Activated CD4-positive, alpha-beta T cell treated with anti-CD3 and anti-CD28 coated beads, Interleukin-2, amount 10 ng/mL, durations not matched to agents 7 days and 5 days (primary cell): Measurements from ENCODE around the gene CXCL6. TPM values are rescaled to one million over a fixed set of nuclear protein-coding genes. Genes with fewer than 3 reads are reported as not detected.

Experiments used
- CTCF ChIA-PET: fragments of 350-600 bp; sonication (Branson Sonifier 250); formaldehyde crosslinking; loops from one replicate; lab custom pipeline; 2021; ENCODE audit warnings: antibody characterized with exemption; lab: Charles Lee
- POLR2A ChIA-PET: fragments of 350-600 bp; sonication (Branson Sonifier 250); formaldehyde crosslinking; loops from one replicate; lab custom pipeline; 2021; ENCODE audit warnings: antibody characterized with exemption; lab: Charles Lee
- DNase-seq: peaks from one replicate; pipeline ENCODE4 v3.0.0-alpha.2; 2020
- H3K27ac Mint-ChIP-seq: one replicate; pipeline ENCODE4 v1.8.0; 2021; ENCODE audit warnings: mild to moderate bottlenecking, moderate library complexity, mixed read lengths
- H3K27me3 Mint-ChIP-seq: one replicate; pipeline ENCODE4 v1.8.0; 2021; ENCODE audit warnings: mixed read lengths
- H3K36me3 Mint-ChIP-seq: one replicate; pipeline ENCODE4 v1.8.0; 2021; ENCODE audit warnings: low read depth, mixed read lengths
- H3K4me1 Mint-ChIP-seq: one replicate; pipeline ENCODE4 v1.8.0; 2021; ENCODE audit warnings: mixed read lengths
- H3K4me3 Mint-ChIP-seq: one replicate; pipeline ENCODE4 v1.8.0; 2021; ENCODE audit warnings: mild to moderate bottlenecking, moderate library complexity, mixed read lengths
- H3K9me3 Mint-ChIP-seq: one replicate; pipeline ENCODE4 v1.8.0; 2021; ENCODE audit warnings: mixed read lengths
- total RNA-seq, 2 experiments: library from RNA; stranded (reverse); gene quantifications; one replicate each; pipeline ENCODE4 v1.2.3, GENCODE V29; 2021

Gene CXCL6
- total RNA-seq, 2 experiments from 2014 or later: not detected

DNA sequence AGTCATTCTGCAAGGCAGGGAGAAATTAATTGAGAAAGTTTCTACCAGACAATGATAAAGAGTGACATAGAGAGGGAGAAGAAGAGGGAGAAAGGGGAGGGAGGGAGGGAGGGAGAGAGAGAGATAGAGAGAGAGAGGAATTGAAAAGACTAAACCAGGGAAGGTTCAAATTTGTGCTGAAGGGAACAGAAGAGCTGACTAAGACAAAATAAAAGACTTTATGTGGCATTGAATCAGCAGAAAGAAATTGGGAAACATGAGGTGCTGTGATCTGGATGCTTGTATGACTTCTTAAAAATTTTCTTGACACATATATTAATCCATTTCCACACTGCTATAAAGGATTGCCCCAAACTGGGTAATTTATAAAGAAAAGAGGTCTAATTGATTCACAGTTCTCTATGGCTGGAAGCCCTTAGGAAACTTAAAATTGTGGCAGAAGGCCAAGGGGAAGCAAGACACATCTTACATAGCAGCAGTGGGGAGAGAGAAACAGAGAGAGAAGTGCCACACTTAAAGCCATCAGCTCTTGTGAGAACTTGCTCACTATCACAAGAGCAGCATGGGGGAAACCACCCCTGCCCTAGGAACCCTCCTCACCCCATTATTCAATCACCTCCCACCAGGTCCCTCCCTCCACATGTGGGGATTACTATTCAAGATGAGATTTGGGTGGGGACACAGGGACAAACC, 13.5 kb upstream of the CXCL6 start:
- H3K27me3 Mint-ChIP-seq: no peaks in the 10 kb centered on the region
- H3K4me1 Mint-ChIP-seq: no peaks in the 10 kb centered on the region
- H3K27ac Mint-ChIP-seq: no peak overlapping the region
- H3K9me3 Mint-ChIP-seq: no peaks in the 10 kb centered on the region
- ChIA-PET CTCF (no interaction called here), POLR2A (no interaction called here)
- H3K36me3 Mint-ChIP-seq: no peaks in the 10 kb centered on the region
- no peak for DNase-seq
- H3K4me3 Mint-ChIP-seq: no peak overlapping the region

DNA sequence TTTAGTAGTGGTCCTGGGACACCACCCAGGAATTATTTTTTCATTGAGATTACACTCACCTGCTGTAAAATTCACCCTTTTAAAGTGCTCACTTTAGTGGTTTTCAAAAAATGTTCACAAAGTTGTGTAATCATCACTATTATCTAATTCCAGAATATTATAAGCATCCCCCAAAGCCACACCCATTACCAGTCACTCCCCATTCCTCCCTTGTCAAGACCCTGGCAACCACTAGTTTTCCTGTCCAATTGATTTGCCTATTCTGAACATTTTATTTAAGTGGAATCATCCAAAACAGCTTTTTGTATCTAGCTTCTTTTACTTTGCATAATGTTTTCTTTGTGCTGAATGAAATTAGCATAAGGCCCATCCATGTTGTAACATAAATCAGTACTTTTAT, 12.7 kb upstream of the CXCL6 start:
- Mint-ChIP-seq H3K27ac (no peak overlapping the region), H3K36me3 (no peaks in the 10 kb centered on the region)
- DNase-seq: no peak

DNA sequence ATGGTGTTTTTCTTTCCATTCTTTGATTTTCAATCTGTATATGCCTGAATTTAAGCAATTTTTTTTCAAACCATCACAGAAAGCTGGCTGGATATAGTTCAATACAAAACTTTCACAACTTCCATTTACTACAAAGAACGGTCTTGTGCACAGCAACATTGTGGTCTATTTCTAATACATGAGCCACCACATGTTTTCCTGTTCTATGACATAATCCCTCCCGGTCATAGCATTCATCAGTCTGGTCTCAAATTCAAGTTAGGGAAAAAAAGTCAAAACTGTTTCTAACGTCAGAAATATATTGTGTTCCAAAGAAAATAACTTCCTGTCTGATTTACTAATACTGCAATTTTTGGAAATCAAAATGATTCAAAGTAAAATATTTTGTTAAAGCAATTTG, 7.5 kb upstream of the CXCL6 start:
- H3K27ac Mint-ChIP-seq: no peak overlapping the region
- H3K36me3 Mint-ChIP-seq: no peaks in the 10 kb centered on the region
- CTCF ChIA-PET: no interaction called here
- no peaks in the 10 kb centered on the region for H3K9me3 Mint-ChIP-seq
- DNase-seq: no peak
- POLR2A ChIA-PET: no interaction called here
- H3K4me1 Mint-ChIP-seq: no peaks in the 10 kb centered on the region
- no peak overlapping the region for H3K4me3 Mint-ChIP-seq
- no peaks in the 10 kb centered on the region for H3K27me3 Mint-ChIP-seq

More for the DNA sequence above, 12.7 kb upstream of the CXCL6 start:
- ChIA-PET POLR2A (no interaction called here), CTCF (no interaction called here)
- Mint-ChIP-seq H3K4me3 (no peak overlapping the region), H3K27me3 (no peaks in the 10 kb centered on the region), H3K9me3 (no peaks in the 10 kb centered on the region), H3K4me1 (no peaks in the 10 kb centered on the region)

DNA sequence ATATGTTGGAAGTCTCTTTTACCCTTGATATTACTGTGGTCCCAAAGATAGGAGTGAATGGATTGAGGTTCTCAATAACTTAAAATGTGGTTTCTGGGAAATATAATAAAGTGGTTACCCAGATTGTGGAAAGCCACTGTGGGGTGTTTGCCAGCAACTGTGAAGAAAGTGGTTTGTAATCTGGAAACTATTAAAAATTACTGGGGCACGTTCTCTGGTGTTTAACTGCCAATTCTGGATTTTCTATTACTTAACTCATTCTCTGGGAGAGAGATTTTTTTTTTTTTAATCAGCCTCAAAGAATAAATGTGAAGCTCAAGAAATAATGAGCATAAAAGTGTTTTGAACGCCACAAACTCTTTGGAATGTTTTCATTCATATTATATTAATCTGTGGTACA, 4.9 kb upstream of the CXCL6 start:
- Mint-ChIP-seq H3K4me3 (no peak overlapping the region), H3K9me3 (no peaks in the 10 kb centered on the region), H3K27me3 (no peaks in the 10 kb centered on the region), H3K36me3 (no peaks in the 10 kb centered on the region), H3K27ac (no peak overlapping the region), H3K4me1 (no peaks in the 10 kb centered on the region)
- POLR2A ChIA-PET: no interaction called here
- CTCF ChIA-PET: no interaction called here
- no peak for DNase-seq

DNA sequence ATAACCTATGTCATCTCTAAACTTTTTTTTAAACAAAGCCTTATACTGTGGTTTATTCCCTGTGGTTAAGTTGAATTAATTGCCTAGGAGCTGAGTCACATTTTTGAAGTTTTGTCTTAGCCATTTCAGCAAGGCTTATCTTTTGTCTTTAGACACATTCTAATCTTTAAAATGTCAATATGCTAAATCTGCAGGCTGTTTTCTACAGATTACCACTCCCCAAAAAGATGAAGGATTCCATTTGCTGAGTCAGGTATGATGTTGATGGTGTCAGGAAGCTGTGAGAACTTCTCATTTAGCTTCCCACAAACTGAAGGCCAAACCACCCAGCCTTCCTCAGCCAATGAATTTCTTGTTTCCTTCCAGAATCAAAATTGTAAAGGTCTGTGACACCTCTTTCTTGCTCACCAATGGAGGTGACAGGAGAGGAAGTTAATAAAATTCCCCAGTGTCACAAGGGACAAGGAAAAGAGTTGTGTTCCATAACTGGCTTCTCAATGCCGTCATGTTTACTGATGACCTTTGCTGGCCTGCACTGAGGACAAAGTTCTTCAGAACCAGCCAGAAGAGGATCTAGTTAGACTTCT, 3.7 kb upstream of the CXCL6 start:
- no peaks in the 10 kb centered on the region for H3K9me3 Mint-ChIP-seq
- H3K4me3 Mint-ChIP-seq: no peak overlapping the region
- ChIA-PET CTCF (no interaction called here), POLR2A (no interaction called here)
- H3K27me3 Mint-ChIP-seq: peaks cover 9% of the 10 kb centered on the region
- no peaks in the 10 kb centered on the region for H3K36me3 Mint-ChIP-seq
- no peaks in the 10 kb centered on the region for H3K4me1 Mint-ChIP-seq
- no peak for DNase-seq
- H3K27ac Mint-ChIP-seq: no peak overlapping the region

DNA sequence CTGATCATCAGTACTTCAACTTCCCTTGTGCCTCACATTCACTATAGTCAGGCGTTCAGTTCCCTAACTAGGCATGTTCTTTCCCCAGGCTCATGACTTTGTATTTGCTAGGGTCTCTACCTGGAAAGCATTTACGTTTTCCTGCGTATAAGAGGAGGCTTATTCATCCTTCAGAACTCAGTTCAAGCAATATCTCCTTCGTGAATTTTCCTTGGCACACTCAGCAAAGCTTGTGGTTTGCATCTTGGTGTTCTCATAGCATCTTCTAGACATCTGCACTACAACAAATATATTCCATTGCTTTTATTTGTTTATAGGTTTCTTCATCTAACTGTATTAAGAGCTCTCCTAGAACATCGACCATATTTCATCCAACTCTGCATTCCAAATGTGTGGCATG, 2.6 kb downstream of the CXCL6 start:
- ChIA-PET POLR2A (no interaction called here), CTCF (no interaction called here)
- peaks cover 22% of the 10 kb centered on the region for H3K27me3 Mint-ChIP-seq
- H3K4me3 Mint-ChIP-seq: no peak overlapping the region
- no peak overlapping the region for H3K27ac Mint-ChIP-seq
- H3K9me3 Mint-ChIP-seq: no peaks in the 10 kb centered on the region
- no peaks in the 10 kb centered on the region for H3K4me1 Mint-ChIP-seq
- DNase-seq: no peak
- H3K36me3 Mint-ChIP-seq: no peaks in the 10 kb centered on the region

DNA sequence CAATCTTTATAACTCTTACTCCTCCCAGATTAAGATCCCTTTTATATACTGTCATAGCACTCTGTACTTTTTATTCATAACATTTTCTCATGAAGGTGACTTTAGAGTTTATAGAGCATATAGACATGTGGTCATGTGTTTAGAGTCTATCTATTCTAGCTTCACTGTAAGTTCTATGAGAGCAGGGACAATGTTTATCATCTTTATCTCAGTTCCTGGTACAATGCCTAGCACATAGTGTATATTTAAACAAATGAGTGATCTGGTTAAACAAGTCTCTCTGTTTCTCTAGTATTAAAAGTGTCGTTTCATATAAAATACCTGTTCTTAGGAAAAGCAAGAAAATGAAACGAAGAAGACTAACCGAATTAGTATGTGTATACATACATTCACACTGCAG, 3.2 kb downstream of the CXCL6 start:
- H3K36me3 Mint-ChIP-seq: no peaks in the 10 kb centered on the region
- H3K27ac Mint-ChIP-seq: no peak overlapping the region
- H3K27me3 Mint-ChIP-seq: peaks cover 22% of the 10 kb centered on the region
- H3K4me3 Mint-ChIP-seq: no peak overlapping the region
- POLR2A ChIA-PET: no interaction called here
- no peaks in the 10 kb centered on the region for H3K9me3 Mint-ChIP-seq
- no peaks in the 10 kb centered on the region for H3K4me1 Mint-ChIP-seq
- CTCF ChIA-PET: no interaction called here
- no peak for DNase-seq

DNA sequence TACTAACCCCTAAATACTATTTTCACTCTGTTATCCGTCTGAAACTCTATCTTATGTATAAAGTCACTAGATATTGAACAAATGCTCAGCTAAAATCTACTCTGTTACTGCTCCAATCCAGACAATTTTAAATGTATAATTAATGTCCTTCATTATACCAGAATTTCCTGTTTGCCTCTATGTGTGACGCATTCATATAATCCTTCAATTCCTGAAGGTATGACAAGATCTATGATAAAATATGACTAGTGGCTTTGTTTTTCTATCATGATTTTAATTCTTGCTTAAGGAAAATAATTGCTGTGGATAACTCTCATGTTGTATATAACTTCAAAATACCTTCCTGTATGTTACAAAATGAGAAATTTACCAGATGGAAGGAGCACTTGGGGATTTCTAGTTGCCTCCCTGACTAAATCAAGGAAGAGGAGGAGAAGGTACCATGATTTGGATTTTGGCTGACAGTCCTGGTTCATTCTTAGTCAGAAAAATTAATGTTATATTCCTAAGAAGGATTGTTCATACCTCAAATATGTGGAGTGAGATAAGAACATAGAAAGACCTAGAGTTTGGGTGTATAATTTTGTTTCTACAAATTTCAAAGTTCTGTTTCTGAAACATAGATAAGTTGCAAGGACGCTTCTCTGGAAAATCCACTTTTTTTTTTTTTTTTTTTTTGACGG, 4.9 kb downstream of the CXCL6 start:
- Mint-ChIP-seq H3K4me1 (no peaks in the 10 kb centered on the region), H3K4me3 (no peak overlapping the region), H3K27ac (no peak overlapping the region), H3K27me3 (peaks cover 22% of the 10 kb centered on the region), H3K9me3 (no peaks in the 10 kb centered on the region), H3K36me3 (no peaks in the 10 kb centered on the region)
- no peak for DNase-seq
- CTCF ChIA-PET: no interaction called here
- POLR2A ChIA-PET: no interaction called here

DNA sequence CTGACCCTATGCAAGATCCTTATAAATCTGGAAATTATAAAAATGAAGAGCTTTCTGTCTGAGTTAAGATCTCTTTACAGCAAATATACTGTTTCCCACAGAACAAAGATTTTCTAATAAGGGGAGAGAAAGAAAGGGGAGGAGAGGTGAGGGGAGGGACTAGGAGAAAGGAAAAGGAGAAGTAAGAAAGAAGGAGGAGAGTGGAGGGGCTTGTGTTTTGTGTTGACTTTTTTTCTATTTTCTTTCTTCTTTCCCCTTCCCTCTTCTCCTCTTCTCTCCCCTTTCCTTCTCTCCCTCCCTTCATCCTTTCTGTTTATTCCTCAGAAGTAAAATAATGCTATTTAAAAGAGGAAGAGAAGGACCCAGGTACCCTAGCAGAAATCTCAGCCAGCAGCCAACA, 6.2 kb downstream of the CXCL6 start:
- no peak for DNase-seq
- ChIA-PET CTCF (no interaction called here), POLR2A (no interaction called here)
- no peak overlapping the region for H3K27ac Mint-ChIP-seq
- no peaks in the 10 kb centered on the region for H3K9me3 Mint-ChIP-seq
- H3K4me1 Mint-ChIP-seq: no peaks in the 10 kb centered on the region
- H3K36me3 Mint-ChIP-seq: no peaks in the 10 kb centered on the region
- no peak overlapping the region for H3K4me3 Mint-ChIP-seq
- peaks cover 15% of the 10 kb centered on the region for H3K27me3 Mint-ChIP-seq

DNA sequence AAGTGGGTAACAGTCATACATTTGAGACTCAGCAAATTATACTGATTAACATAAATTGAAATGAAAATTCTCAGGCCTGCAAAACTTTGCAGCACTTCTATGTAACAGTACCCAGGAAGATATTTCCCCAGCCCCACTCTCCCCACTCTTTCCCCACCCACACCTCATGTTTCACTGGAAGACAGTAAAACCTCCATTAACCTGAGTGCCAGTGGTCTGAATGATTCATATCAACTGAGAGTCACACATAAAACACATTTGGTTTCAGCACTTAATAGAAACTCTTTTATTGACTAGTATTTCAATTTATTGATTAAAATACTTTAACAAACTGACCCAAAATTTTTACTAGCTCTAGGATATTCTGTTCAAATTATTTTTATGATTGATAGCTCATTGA, 6.9 kb downstream of the CXCL6 start:
- Mint-ChIP-seq H3K9me3 (no peaks in the 10 kb centered on the region), H3K4me1 (no peaks in the 10 kb centered on the region), H3K4me3 (no peak overlapping the region), H3K27me3 (peaks cover 14% of the 10 kb centered on the region), H3K36me3 (no peaks in the 10 kb centered on the region), H3K27ac (no peak overlapping the region)
- ChIA-PET CTCF (interaction anchor here (1.2 kb wide), 1 partner anchor 16 kb away, joined by 3 read pairs; no protein-coding TSS in a partner anchor), POLR2A (no interaction called here)
- no peak for DNase-seq

DNA sequence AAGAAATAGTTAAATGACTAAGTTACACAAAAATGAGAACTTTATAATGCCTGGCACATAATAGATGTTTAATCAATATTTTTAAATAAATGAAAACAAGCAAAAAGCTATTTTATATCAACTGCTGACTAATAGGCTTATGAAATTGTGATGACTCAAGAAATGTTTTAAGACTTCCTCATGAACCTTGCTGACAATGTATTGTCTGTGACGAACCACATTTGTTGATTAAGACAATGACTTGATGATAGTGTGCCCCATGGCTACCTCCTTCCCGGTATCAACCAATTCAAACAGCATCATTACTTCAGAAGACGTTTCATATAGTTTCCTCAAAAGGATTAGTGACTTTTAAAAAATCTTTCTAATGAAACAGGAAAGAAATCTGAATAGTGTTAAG, 7.9 kb downstream of the CXCL6 start:
- no peaks in the 10 kb centered on the region for H3K4me1 Mint-ChIP-seq
- CTCF ChIA-PET: interaction anchor here (1.2 kb wide), 1 partner anchor 15 kb away, joined by 3 read pairs; no protein-coding TSS in a partner anchor
- H3K27me3 Mint-ChIP-seq: peaks cover 7% of the 10 kb centered on the region
- H3K9me3 Mint-ChIP-seq: no peaks in the 10 kb centered on the region
- POLR2A ChIA-PET: no interaction called here
- no peak overlapping the region for H3K27ac Mint-ChIP-seq
- no peak for DNase-seq
- H3K36me3 Mint-ChIP-seq: no peaks in the 10 kb centered on the region
- H3K4me3 Mint-ChIP-seq: no peak overlapping the region

DNA sequence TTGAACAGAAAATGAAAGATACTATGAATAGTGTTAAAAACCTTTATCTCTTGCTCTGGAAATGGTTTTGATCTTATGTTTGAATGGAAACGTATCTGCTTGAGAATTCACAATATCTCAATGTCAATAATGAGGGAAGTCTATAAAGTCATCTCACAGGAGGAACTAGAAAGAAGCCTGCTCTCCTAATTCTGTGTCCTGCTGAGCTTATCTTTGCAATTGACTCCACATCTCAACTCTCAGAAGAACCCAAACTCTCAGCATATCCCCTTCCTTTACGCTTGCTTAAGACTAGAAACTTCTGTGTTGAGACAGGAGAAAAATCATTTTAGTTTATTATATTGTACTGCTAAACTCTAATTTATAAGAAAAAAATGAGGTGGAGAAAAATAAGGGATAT, 8.3 kb downstream of the CXCL6 start:
- H3K9me3 Mint-ChIP-seq: no peaks in the 10 kb centered on the region
- H3K27me3 Mint-ChIP-seq: peaks cover 3% of the 10 kb centered on the region
- H3K27ac Mint-ChIP-seq: no peak overlapping the region
- POLR2A ChIA-PET: interaction anchor here (0.6 kb wide), 1 partner anchor 218 kb away, joined by 3 read pairs; no protein-coding TSS in a partner anchor
- H3K36me3 Mint-ChIP-seq: no peaks in the 10 kb centered on the region
- H3K4me3 Mint-ChIP-seq: no peak overlapping the region
- H3K4me1 Mint-ChIP-seq: no peaks in the 10 kb centered on the region
- CTCF ChIA-PET: no interaction called here
- no peak for DNase-seq

DNA sequence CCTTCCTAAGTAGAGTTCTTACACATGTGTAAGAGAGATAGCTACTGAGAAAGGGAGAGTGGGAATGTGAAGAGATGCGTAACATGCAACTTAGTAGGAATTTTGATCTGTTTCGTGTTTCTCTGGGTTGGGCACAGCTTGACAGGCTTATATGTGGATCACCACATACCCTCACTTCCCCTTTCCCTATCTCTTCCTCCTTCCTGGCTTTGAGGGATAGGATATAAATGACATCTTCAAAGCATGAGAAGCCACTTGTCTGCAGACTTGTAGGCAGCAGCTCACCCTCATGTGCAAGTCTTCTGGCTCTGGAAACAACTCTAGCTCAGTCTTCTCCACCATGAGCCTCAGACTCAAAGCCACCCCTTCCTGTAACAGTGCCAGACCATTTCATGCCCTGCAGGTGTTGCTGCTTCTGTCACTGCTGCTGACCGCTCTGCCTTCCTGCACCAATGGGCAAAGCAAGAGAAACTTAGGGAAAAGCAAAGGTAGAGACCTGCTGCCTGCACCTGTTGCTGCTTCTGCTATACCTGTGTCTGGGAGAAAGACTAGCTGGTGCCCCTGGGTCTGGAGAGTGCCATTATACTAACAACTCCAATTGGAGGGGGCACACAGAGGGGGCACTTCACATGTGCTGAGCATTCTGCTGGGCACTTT, 11.2 kb downstream of the CXCL6 start:
- H3K4me1 Mint-ChIP-seq: no peaks in the 10 kb centered on the region
- POLR2A ChIA-PET: no interaction called here
- H3K27me3 Mint-ChIP-seq: peaks cover 3% of the 10 kb centered on the region
- H3K9me3 Mint-ChIP-seq: no peaks in the 10 kb centered on the region
- H3K27ac Mint-ChIP-seq: no peak overlapping the region
- H3K4me3 Mint-ChIP-seq: no peak overlapping the region
- DNase-seq: no peak
- no peaks in the 10 kb centered on the region for H3K36me3 Mint-ChIP-seq
- CTCF ChIA-PET: interaction anchor here (1.3 kb wide), 1 partner anchor 79 kb away, joined by 3 read pairs; no protein-coding TSS in a partner anchor
